NB4 (cell line): ENCODE measurements around the gene FARSA.
"Not testable (repeated sequence)": the region's sequence is repeated elsewhere in the genome, so short reads cannot be mapped to it uniquely, and the experiment has no call there.

Experiments
- DNase-seq: peaks from one replicate; pipeline ENCODE4 v3.0.0; 2010; ENCODE audit warnings: low read depth
- H3K4me3 ChIP-seq: one replicate; pipeline ENCODE4 v1.5.1; 2011; ENCODE audit warnings: mild to moderate bottlenecking, low read depth, low read length, moderate library complexity
- MAX ChIP-seq: IDR thresholded peaks from 2 replicates; pipeline ENCODE4 v1.6.1; 2011; ENCODE audit warnings: low read depth, low read length
- MYC ChIP-seq: IDR thresholded peaks from 2 replicates; pipeline ENCODE4 v1.6.1; 2011; ENCODE audit warnings: low read depth, low read length
- POLR2A ChIP-seq: IDR thresholded peaks from 2 replicates; pipeline ENCODE4 v1.6.1; 2011; ENCODE audit warnings: mild to moderate bottlenecking; ENCODE audit not compliant: insufficient read length; ENCODE audit errors: extremely low read depth
- TF ChIP-seq, protein P1 (sequence below): IDR thresholded peaks from one replicate; pipeline ENCODE4 v1.5.1; 2012; ENCODE audit warnings: low read depth, low read length

Gene FARSA

DNA sequence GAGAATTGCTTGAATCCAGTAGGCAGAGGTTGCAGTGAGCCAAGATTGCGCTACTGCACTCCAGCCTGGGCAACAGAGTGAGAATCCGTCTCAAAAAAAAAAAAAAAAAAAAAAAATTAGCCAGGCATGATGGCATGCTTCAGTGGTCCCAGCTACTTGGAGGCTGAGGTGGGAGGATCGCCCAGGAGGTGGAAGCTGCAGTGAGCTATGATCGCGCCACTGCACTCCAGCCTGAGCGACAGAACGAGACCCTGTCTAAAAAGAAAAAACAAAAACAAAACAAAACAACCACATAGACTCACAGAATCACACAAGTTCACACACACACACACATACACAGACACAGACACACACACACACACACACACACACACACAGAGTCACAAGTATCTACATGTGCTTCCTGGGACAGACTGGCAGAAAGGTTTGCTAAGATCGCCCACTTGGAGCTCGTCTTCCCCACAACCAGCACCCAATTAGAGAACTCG is 43.2 kb downstream of the FARSA start:
- TF ChIP-seq MYC: 0 out of 2 replicates have a peak, but pooled peaks have one; percentile 6
- not testable (repeated sequence) for DNase-seq
- H3K4me3 ChIP-seq: peak overlapping the region; percentile 46

GRCh38 chr19:12888006-12888603 is 45.4 kb downstream of the FARSA start:
- no peak for DNase-seq
- no peak overlapping the region for H3K4me3 ChIP-seq
- TF ChIP-seq MYC (no peak), MAX (no peak), POLR2A (no peak)
- TF ChIP-seq, protein P1, sequence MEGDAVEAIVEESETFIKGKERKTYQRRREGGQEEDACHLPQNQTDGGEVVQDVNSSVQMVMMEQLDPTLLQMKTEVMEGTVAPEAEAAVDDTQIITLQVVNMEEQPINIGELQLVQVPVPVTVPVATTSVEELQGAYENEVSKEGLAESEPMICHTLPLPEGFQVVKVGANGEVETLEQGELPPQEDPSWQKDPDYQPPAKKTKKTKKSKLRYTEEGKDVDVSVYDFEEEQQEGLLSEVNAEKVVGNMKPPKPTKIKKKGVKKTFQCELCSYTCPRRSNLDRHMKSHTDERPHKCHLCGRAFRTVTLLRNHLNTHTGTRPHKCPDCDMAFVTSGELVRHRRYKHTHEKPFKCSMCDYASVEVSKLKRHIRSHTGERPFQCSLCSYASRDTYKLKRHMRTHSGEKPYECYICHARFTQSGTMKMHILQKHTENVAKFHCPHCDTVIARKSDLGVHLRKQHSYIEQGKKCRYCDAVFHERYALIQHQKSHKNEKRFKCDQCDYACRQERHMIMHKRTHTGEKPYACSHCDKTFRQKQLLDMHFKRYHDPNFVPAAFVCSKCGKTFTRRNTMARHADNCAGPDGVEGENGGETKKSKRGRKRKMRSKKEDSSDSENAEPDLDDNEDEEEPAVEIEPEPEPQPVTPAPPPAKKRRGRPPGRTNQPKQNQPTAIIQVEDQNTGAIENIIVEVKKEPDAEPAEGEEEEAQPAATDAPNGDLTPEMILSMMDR: no peak

GRCh38 chr19:12886969-12887747 is 46.4 kb downstream of the FARSA start, which contains the start of gene KLF1:
TSS of gene KLF1 (minus strand) at chr19:12887201. CDS start at chr19:12887140, 61 bp downstream.
- no peak for DNase-seq
- no peak within 1 kb of the TSS for H3K4me3 ChIP-seq
- TF ChIP-seq POLR2A: no peak
- TF ChIP-seq MYC: no peak
- no peak for TF ChIP-seq MAX
- TF ChIP-seq, protein P1: no peak

DNA sequence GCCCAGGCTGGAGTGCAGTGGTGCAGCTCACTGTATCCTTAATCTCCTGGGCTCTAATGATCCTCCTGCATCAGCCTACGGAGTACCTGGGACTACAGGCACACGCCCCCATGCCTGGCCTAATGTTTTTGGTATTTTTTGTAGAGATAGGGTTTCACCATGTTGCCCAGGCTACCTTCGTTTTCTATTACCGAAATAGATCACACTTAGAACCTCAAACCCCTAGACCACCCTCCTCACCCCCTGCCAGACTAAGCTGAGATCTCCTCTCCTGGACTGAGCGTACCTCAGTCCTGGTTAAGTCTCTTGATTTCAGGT is 46.9 kb downstream of the FARSA start:
- TF ChIP-seq MAX (no peak), POLR2A (no peak), MYC (no peak)
- TF ChIP-seq, protein P1: no peak
- H3K4me3 ChIP-seq: no peak overlapping the region
- no peak for DNase-seq

GRCh38 chr19:12885749-12886650 is 47.5 kb downstream of the FARSA start:
- DNase-seq: no peak
- TF ChIP-seq, protein P1: no peak
- no peak for TF ChIP-seq MYC
- TF ChIP-seq MAX: no peak
- no peak for TF ChIP-seq POLR2A

More at GRCh38 chr19:12885749-12886650, 47.5 kb downstream of the FARSA start:
- no peak overlapping the region for H3K4me3 ChIP-seq
